DMS 273 (cell line): ENCODE results near the gene SPC24.
"Not testable (repeated sequence)": the region's sequence is repeated elsewhere in the genome, so short reads cannot be mapped to it uniquely, and the experiment has no call there.

ENCODE experiments used
- DNase-seq: peaks from one replicate; lab custom pipeline; 2025; ENCODE audit not compliant: unreplicated experiment; lab: John Stamatoyannopoulos, UW

SPC24 gene

DNA sequence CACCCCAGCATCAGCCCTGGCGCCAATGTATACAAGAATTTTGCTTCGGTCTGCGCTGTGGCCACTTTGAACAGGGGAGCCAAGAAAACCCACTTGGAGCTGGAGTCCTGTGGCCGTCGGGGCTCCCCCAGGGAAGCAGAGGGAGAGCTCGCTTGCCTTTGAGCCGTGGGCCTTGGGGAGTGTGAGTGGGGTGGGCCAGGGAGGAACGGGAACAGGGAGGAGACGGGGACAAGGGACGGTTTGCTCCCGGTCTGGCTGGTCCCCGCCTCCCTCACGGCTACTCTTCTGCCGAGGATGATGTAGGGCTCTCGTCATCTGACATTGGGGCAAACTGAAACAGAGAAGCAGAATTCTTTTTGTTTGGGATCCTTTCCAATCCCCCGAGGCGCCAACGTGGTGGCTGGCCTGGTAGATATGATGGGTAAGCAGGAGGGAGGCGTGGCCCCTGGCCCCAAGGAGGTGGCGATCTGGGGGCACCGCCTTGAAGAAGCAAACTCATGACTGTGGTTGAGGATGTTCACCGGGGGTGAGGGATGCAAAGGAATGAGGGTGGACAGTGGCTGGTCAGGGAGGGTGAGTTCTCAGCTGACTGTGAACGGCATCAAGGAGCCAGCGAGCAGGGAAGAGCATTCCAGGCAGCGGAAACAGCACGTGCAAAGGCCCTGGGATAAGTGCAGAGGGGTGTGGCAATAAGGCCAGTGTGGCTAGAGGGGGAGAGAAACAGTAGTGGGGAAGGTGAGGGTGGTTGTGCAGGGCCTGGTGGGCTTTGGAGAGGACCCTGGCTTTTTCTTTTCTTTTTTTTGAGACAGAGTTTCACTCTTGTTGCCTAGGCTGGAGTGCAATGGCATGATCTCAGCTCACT, 10.9 kb upstream of the SPC24 start:
- no peak for DNase-seq

DNA sequence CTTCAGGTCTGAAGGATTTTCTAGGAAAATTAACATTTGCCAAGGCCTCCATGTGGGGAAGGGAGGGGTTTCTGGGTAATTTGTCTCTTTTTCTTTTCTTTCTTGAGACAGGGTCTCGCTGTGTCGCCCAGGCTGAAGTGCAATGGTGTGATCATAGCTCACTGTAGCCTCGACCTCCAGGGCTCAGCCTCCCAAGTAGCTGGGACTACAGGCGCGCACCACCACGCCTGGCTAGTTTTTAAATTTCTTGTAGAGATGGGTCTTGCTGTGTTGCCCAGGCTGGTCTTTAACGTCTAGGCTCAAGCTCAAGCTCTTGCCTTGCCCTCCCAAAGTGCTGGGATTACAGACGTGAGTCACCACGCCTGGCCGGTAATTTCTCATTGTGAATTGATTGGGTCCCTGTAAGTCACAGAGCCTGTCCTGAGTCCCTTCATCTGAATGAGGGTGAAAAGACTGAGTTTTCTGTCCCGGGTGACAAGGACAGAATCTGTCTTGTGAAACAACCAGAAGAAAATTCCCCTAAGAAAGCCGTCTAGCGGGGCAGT, 10.0 kb upstream of the SPC24 start:
- no peak for DNase-seq

DNA sequence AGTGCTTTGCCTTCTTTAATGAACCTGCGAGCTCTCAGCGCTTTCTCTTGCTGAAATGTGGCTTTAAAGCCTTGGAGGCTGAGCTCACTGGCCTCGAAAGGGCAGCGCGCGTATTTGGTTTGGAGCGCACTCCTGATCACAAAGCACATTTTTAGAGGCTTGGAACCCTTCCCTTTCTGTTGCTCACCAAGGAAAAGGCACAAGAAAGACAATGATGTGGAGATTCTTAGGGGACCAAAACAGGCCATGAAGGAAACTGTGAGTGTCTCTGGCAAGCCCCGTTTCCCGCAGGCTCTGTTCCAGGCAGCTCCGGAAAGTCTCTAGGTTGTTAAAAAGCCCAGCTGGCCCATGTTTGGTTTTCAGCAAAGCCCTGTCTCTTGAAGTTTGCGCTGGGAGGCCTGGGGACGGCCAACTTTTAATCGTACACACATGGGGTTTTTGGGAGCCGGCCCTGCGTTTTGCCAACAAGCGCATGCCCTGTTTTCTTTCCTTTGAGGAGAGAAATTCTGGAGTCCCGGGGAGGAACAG, 9.4 kb upstream of the SPC24 start:
- DNase-seq: no peak

DNA sequence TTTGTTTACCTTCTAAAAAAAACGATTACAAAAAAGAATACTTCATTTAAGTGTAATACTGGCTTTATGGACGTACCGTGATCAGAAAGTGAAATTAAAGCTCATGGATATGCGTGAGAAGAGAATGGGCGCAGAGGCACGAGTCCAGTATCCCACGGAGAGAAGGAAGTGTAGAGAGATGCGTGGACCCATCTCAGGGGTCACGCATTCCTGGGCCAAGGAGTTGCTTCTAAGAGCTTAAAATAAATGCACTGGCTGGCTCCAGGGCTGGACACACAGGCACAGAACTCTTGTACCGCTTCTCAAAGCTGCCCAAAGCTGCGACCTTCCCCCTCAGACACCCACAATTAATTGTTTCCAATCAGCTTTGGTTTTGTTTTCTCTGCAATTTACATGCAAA, 8.7 kb upstream of the SPC24 start:
- DNase-seq: no peak

DNA sequence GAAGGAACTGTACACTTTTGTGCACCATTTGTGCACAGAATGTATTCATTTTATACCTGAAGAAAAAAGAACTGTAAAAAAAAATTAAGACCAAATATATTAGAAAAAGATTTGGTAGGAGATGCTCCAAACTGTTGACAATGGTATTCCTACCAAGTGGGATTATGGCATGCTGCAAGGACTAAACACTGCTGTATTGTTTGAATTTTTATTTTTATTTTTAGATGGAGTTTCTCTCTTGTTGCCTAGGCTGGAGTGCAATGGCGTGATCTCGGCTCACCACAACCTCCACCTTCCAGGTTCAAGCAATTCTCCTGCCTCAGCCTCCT, 4.8 kb upstream of the SPC24 start:
- not testable (repeated sequence) for DNase-seq

DNA sequence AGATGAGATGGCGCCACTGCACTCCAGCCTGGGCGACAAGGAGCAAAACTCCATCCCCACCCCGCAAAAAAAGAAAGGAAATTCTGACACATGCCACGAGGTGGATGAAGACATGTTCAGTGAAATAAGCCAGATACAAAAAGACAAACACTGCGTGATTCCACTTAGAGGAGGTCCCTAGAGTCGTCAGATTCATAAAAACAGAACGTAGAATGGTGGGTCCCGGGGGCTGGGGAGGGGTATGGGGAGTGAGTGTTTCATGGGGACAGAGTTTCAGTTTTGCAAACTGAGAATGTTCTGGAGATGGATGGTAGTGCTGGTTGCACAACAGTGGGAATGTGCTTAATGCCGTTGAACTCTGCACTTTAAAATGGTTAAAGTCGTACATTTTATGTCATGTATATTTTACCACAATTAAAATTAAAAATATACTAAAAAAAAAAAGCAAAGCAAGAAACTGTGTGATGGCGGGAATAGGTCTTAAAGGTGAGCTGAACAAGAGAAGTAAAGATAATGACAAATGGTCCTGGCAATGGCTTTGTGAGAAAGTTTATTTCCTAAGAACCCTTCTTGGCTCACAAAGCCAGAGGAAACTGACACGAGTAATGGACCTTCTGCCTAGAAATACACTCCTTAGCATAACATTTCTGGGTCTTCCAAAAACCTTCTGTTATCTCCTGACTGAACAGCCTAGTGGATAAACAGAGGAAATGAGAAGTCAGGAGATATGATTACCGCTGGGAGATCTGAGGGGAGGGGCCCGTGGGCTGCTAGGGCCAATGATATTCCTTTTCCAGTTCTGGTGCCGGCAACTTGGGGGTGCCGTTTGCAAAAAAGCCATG, 4.2 kb upstream of the SPC24 start:
- peak; percentile 50 for DNase-seq

DNA sequence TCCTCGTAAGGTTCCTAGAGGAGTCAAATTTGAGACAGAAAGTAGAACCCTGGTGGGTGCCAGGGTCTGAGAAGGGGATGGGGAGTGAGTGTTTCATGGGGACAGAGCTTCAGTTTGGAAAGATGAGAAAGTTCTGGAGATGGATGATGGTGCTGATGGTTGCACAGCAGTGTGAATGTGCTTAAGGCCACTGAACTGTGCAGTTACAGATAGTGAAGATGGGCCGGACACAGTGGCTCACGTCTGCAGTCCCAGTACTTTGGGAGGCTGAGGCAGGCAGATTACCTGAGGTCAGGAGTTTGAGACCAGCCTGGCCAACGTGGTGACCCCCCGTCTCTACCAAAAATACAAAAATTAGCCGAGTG, 917 bp downstream of the SPC24 start:
- DNase-seq: no peak

DNA sequence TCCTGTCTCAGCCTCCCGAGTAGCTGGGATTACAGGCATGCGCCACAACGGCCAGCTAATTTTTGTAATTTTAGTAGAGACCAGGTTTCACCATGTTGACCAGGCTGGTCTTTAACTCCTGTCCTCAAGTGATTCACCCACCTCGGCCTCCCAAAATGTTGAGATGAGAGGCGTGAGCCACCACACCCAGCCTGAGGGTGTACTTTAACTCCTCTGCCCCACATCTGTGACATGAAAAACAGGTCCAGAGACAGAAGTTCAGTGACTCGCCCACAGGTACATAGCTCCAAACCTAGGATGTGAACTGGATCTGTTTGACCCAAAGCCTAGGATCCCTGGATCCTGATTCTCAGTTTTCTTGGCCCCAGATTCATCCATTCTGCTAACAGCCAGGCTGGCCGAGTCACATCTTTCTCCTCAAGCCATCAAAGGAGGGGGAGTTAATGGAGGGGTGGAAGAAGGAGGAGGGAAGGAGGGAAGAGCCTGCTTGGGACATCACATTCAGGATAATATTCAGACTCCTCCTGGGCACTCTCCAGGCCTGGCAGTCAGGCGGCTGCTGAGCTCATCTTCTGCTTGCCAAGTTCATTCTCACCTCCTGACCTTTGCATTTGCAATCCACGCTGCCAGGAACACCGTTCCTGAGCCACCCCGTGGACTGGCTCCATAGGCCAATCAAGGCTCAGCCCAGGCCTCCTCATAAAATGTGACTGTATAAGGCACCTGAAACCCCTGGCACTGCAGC, 3.1 kb downstream of the SPC24 start:
- DNase-seq: no peak

DNA sequence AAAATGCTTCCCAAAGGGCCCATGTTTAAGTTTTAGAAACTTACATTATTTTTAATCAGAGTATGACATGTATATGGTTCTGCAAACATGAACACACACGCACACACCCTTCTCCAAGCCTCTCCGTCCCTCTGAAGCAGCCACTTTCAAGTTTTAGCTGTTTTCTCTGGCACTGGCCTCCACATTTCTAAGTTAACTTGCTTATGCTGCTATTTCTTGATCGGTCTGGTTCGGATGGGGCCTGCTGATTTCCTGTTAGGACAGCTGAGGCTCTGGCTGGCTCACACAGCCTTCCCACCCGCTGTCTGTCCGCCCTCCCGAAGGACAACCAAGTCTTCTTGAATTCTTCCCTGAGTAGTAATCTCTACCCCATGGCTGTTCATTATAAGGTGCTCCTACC, 4.4 kb downstream of the SPC24 start:
- no peak for DNase-seq

DNA sequence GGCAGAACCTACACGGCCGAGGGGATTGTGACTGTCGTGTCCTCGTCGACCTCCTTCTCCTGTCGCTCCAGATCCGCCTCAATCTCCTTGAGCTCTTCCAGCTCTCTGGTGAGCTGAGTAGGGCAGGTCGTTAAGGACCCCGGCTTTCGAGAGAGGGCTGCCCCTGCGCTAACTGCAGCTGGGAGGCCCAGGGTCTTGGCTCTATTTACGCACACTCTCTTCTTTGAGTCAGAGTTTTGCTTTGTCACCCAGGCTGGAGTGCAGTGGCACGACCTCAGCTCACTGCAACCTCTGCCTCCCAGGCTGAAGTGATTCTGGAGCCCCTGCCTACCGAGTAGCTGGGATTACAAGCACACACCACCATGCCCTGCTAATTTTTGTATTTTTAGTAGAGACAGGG, 7.6 kb downstream of the SPC24 start:
- DNase-seq: no peak

DNA sequence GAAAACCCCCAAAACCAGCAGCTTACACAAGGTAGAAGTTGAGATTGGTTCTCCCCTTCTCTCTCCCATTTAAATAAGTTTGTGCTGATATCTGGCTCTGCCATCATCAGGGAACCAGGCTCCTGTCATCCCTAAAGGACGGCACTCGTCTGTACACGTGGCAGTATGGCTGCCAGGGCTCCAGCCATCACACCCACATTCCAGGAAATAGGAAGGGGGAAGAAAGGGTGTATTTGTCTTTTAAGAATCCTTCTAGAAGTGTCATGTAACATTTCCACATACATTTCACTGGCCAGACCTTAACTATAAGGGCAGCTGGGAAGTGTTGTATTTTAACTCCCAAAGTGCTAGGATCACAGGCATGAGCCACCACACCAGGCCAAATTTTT, 10.1 kb downstream of the SPC24 start:
- no peak for DNase-seq

DNA sequence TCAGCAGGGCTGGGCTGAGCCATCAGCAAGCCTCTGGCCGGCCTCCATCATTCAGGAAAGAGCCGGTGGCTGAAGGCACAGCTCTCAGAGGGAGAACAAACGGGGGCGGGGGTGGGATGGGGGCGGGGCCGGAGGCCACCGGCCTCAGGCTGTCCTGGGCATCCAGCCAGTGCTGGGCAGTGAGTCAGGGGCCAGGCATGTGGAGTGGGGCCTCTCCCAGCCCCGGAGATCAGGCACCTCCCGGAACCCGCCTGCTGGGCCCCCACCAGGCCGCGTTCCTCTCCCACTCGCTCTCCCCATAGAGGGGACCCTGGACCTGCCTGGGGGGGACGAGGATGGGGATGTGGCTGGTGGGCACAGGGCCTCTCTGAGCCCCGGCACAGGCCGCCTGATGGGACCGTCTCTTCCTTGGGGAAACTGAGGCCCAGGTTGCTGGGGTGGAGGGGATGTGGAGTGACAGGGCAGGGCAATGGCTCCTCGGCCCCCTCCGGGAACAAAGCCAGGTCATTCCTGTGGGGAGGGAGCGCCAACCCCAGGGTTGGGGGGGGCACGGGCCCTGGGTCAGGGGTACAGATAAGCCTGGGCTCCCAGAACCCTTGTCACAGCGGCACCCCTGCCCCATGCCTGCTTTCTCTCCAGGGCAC, 12.9 kb downstream of the SPC24 start:
- peak; percentile 80 for DNase-seq

DNA sequence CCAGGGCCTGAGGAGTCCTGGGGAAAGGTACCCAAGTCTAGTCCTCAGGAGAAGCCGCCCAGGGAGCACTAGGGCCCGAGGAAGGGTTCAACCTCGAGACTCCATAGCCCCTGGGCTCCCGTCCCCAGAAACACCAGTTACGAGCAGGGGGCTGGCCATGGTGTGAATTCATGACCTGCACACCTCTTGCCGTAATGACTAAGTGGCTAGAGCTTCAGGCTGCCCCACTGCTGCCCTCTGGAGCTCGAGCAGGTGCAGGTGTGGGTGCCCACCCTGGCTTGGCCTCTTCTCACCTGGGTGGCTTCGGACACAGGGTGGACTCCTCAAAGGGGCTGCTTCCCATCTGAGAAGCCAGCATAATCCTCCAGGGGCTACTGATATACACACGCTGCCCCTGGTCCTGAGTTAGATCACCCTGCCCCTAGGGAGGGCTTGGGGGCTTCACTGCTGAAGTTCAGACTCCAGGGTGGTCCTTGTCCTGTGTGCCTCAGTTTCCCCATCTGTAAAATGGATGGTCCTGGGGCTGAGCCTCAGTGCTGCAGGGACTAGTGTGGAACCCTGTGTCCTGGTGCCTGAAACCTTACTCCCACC, 13.6 kb downstream of the SPC24 start:
- no peak for DNase-seq

DNA sequence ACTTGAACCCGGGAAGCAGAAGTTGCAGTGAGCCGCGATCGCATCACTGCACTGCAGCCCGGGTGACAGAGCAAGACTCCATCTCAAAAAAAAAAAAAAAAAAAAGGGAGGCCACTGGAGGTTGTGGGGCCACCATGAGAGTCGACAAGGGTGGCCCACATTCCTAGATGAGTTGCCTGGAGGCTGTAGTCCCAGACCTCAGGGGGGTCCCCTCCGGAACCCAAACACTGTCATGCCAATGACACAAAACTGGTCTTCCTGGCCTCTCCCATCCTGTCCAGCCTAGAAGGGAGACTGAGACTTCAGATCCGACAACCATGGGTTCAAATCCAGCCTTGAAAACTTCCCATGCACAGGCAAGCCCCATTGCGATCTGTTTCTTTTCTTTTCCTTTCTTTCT, 14.7 kb downstream of the SPC24 start:
- no peak for DNase-seq

DNA sequence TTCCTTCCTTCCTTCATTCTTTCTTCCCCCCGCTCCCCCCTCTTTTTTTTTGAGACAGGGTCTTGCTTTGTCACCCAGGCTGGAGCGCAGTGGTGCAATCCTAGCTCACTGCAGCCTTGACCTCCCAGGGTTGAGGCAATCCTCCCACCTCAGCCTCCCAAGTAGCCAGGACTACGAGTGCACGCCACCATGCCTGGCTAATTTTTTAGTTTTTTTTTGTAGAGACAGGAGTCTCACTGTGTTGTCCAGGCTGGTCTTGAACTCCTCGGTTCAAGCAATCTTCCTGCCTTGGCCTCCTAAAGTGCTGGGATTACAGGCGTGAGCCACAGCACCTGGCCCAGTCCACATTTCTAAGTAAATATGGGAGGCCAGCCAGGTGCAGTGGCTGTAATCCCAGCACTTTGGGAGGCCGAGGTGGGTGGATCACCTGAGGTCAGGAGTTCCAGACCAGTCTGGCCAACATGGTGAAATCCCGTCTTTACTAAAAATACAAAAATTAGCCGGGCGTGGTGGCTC, 15.5 kb downstream of the SPC24 start:
- DNase-seq: not testable (repeated sequence)

DNA sequence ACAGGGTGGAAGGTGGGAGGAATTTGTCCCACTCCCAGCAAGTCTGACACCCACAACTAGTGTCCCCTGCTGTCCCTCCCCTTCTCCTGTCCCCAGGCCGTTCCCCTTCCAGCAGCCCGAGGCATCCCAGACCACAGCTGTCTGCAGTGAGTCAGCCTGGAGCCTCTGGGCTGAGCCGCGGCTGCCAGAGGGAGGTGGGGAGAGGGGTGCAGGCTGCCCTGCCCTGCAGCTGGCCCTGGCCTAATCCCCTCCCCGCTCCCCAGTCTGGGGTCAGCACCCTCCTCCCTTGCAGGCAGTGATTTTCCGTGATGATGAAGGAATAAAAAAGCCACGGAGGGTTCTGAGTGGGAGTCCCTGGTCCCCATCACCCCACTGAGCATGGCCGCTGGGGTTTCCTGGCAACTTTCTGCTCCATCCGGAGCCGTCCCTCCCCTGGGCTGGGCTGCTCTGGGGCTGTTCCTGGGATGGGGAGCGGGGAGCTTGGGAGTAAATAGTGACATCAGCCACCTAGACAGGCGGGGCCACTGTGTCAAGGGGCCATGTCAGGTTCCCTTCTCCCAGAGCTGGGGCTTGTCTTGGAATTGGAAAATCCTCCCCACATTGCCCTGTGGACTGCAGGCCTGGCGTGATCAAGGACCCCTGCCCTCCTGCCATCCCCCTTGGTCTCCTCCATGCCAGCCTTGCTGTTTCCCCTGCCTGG, 16.8 kb downstream of the SPC24 start:
- peak; percentile 80 for DNase-seq

DNA sequence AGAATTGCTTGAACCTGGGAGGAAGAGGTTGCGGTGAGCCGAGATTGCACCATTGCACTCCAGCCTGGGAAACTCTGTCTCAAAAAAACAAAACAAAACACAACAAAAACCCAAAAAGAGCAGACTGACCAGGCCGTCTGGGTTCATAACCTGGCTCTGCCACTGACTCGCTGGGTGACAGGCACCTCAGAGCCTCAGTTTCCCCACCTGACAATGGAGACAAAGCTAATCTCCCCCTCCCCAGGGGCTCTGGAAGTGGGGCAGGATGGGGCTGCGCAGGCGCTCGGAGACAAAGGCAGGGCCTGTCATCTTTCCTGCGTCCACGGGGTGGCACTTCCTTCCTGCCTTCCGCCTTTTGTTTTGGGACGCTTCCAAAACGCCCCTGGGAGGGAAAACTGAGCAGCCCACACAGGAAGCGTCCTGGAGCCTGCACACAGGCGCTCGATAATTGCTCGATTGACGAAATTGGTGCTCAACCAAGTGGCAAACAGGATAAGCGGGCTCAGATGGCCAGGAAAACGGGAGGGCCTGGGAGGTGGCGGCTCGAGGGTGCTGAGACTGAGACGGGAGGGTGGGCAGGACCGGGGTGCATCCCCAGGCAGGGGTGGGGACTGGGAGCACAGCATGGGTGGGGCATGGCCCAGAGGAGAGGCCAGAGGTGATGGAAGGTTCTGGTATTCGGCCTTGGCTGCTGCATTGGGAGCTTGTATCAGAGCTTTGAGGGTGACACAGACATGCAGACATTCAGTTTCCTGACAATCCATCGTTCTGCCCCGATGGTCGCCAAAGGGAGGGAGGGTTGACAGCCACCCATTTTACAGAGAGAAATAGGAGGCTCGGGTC, 17.8 kb downstream of the SPC24 start:
- DNase-seq: peak; percentile 95

DNA sequence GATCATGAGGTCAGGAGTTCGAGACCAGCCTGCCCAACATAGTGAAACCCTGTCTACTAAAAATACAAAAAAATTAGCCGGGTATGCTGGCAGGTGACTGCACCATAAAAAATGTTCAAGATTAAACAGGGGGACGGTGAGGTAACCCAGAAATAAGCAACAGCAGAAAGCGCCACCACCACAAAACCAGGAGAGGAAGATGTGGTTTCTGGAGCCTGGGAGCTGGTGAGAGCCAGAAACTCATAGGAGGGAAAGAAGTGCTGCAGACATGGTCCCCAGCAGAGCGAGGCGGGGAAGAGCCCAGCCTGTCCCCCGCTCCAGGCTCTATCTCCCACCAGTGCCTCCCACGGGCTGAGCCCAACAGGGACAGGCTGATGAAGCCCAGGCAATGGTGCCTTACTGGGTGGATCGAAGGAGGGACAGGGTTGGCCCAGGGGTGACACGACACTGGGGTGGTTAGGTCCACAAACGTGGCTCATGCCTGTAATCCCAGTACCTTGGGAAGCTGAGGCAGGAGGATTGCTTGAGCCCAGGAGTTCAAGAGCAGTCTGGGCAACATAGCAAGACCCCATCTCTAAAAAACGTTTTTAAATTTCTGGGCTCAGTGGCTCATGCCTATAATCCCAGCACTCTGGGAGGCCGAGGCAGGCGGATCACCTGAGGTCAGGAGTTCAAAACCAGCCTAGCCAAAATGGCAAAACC, 19.0 kb downstream of the SPC24 start:
- no peak for DNase-seq
